Left lung (tissue), 10 donors: ENCODE data around the gene RNF41. TPM values are rescaled to one million over a fixed set of nuclear protein-coding genes. Genes with fewer than 3 reads are reported as not detected.

Source experiments
- ATAC-seq: fragments of 200-7000 bp; cut with Tn5 transposase; one replicate; pipeline ENCODE4 v1.9.1; 2020; ENCODE audit warnings: moderate library complexity
- DNase-seq, 4 donors: peaks; one replicate each; pipeline ENCODE4 v3.0.0-alpha.2; 2013 to 2020
- H3K27ac ChIP-seq, 2 donors: fragments of 200-600 bp; sonication (generic) in 1 of 2; one replicate each; pipeline versions ENCODE4 v1.5.0 to v1.8.0; 2020 to 2021
- H3K27me3 ChIP-seq, 2 donors: fragments of 200-600 bp; sonication (generic) in 1 of 2; one replicate each; pipeline versions ENCODE4 v1.5.0 to v1.8.0; 2020 to 2021
- H3K36me3 ChIP-seq, 2 donors: fragments of 200-600 bp; sonication (generic) in 1 of 2; one replicate each; pipeline versions ENCODE4 v1.5.0 to v1.8.0; 2020 to 2021
- H3K4me1 ChIP-seq, 2 donors: fragments of 200-600 bp; one replicate each; pipeline ENCODE4 v1.8.0; 2021
- H3K4me3 ChIP-seq, 2 donors: fragments of 200-600 bp; sonication (generic) in 1 of 2; one replicate each; pipeline versions ENCODE4 v1.5.0 to v1.8.0; 2020 to 2021; ENCODE audit warnings: mild to moderate bottlenecking in 1 of 2
- H3K9me3 ChIP-seq, 2 donors: fragments of 200-600 bp; sonication (generic) in 1 of 2; one replicate each; pipeline versions ENCODE4 v1.5.0 to v1.8.0; 2020 to 2021
- intact Hi-C, 2 donors: fragments of 100-400 bp; cut with DNase I; formaldehyde crosslinking; loops; one replicate each; pipeline versions ENCODE4 v1.11.2 to v1.14.2; 2022
- polyA plus RNA-seq, 6 donors: library from polyadenylated mRNA; unstranded; fragments of 120-200 nt; gene quantifications; one replicate each; pipeline ENCODE4 v1.2.1, GENCODE V29; 2013; ENCODE audit not compliant: insufficient read length in 6 of 6
- total RNA-seq, 2 donors: library from RNA; stranded (reverse); fragmentation: NEBNext Ultra II Directional; extraction: Animal tissue kit (Norgen Biotek cat#: 25700); gene quantifications; one replicate each; pipeline ENCODE4 v1.2.1, GENCODE V29; 2021
- TF ChIP-seq, protein P1 (sequence below), 2 donors: fragments of 200-600 bp; sonication (generic) in 1 of 2; IDR thresholded peaks; one replicate each; pipeline versions ENCODE4 v1.5.0 to v1.8.0; 2021; ENCODE audit warnings: antibody characterized with exemption in 2 of 2
- donor health status: DM: no; HTN: yes; CAD: no.
- donor health status: DM: no; HTN: no; CAD: no.

Gene RNF41
- total and polyA plus RNA-seq, 8 donors = 41.5 to 51.4 (median 42.8) TPM

DNA sequence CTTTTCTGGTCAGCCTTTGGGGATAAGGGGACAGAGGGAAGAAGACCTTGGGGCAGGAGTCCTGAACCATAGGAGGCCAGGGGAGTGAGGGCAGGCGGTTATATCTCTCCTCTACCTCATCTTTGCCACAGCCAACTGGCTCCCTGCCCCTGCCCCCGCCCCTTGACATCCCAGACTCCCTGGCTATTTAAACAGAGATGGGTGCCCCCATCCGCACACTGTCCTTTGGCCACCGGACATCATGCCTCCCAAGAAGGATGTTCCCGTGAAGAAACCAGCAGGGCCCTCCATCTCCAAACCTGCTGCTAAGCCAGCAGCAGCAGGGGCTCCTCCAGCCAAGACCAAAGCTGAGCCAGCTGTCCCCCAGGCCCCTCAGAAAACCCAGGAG is 68.0 kb downstream of the RNF41 start:
- no peak overlapping the region for H3K27ac ChIP-seq
- ATAC-seq (no peak), DNase-seq (no peak)
- TF ChIP-seq, protein P1, sequence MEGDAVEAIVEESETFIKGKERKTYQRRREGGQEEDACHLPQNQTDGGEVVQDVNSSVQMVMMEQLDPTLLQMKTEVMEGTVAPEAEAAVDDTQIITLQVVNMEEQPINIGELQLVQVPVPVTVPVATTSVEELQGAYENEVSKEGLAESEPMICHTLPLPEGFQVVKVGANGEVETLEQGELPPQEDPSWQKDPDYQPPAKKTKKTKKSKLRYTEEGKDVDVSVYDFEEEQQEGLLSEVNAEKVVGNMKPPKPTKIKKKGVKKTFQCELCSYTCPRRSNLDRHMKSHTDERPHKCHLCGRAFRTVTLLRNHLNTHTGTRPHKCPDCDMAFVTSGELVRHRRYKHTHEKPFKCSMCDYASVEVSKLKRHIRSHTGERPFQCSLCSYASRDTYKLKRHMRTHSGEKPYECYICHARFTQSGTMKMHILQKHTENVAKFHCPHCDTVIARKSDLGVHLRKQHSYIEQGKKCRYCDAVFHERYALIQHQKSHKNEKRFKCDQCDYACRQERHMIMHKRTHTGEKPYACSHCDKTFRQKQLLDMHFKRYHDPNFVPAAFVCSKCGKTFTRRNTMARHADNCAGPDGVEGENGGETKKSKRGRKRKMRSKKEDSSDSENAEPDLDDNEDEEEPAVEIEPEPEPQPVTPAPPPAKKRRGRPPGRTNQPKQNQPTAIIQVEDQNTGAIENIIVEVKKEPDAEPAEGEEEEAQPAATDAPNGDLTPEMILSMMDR (IDR thresholded peaks at IDR 0.05) = no peak
- peaks cover 5 to 35% of the 10 kb centered on the region in 2 donors for H3K4me1 ChIP-seq
- no peak overlapping the region for H3K4me3 ChIP-seq
- H3K36me3 ChIP-seq = no peaks in the 10 kb centered on the region
- no peaks in the 10 kb centered on the region for H3K27me3 ChIP-seq
- intact Hi-C loops = no loop called here
- no peaks in the 10 kb centered on the region for H3K9me3 ChIP-seq

DNA sequence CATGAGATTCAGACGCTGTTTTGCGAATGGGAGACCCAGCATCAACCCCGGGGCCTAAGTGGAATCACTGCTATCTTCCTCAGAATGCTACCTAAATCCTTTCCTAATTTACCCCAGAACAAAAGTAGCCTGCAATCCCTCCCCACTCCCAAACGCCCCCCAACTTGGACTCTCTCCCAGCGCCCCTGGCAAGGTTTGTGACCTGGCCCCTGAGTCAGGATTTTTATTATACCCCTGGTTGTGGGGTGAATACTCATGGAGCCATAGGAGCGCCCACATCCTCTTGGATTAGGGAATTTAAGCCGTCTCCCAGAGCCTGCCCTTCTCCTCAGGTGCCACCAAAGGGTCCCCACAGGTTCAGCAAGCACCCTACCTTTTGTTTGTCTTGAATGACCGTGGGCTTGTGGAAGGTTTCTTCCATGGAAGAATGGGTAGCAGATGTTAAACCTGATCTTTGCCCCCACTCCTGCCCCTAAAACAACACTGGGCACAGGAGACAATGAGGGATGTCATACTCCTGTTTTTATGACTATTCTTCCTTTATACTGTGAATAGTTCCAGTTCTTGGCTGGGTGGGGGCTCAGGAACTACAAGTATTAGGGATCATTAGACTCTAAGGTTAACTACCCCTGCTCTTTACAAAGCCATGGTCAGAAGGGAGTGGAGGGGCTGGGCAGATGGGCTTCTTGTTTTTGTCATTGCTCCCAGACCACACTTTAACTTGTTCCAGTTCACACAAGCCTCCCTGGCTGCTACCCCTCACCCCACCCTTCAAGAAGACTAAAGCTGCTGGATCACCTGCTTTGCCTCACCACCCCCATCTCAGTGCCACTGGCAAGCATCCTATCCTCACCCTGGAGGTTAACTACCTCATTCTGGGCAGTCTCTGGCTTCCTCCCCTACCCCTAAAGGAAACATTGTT is 68.7 kb downstream of the RNF41 start:
- no peak for ATAC-seq
- Histone ChIP-seq H3K4me3 (peak overlapping the region; percentile 68 to 79), H3K36me3 (no peaks in the 10 kb centered on the region), H3K4me1 (peaks cover 5 to 35% of the 10 kb centered on the region in 2 donors), H3K27ac (peak overlapping the region; percentile 97), H3K9me3 (no peaks in the 10 kb centered on the region), H3K27me3 (no peaks in the 10 kb centered on the region)
- intact Hi-C loops = no loop called here
- TF ChIP-seq, protein P1 (IDR thresholded peaks at IDR 0.05) = no peak
- no peak for DNase-seq

Other genes starting within 250 kb of the RNF41 start
- 100 to 1,000 TPM; 116 to 175 TPM for gene RAB5B, start 247.8 kb downstream of the RNF41 start, total RNA-seq
- 100 to 1,000 TPM; 141 to 156 (median 142) TPM for gene RAB5B, start 247.8 kb downstream of the RNF41 start, polyA plus RNA-seq
- gene SUOX, start 224.6 kb downstream of the RNF41 start, total RNA-seq = 10 to 100 TPM; 26.1 to 26.3 TPM
- 10 to 100 TPM; 36.0 to 49.6 (median 42.7) TPM for gene SUOX, start 224.6 kb downstream of the RNF41 start, polyA plus RNA-seq
- gene IKZF4, start 200.9 kb downstream of the RNF41 start, total RNA-seq = 1 to 10 TPM; 7.5 to 8.5 TPM
- gene IKZF4, start 200.9 kb downstream of the RNF41 start, polyA plus RNA-seq = 10 to 100 TPM; 22.2 to 28.3 (median 23.8) TPM
- 10 to 100 TPM; 37.9 to 43.1 TPM for gene RPS26, start 180.0 kb downstream of the RNF41 start, total RNA-seq
- 100 to 1,000 TPM; 106 to 778 (median 131) TPM for gene RPS26, start 180.0 kb downstream of the RNF41 start, polyA plus RNA-seq
- 10 to 100 TPM; 38.6 to 88.8 TPM for gene ERBB3, start 141.8 kb downstream of the RNF41 start, total RNA-seq
- gene ERBB3, start 141.8 kb downstream of the RNF41 start, polyA plus RNA-seq = 10 to 100 TPM; 77.8 to 96.1 (median 82.1) TPM
- gene PA2G4, start 117.4 kb downstream of the RNF41 start, total RNA-seq = 100 to 1,000 TPM in 1 of 2 donors, 10 to 100 TPM in 1; 62.0 to 103 TPM
- 100 to 1,000 TPM; 120 to 151 (median 133) TPM for gene PA2G4, start 117.4 kb downstream of the RNF41 start, polyA plus RNA-seq
- gene RPL41, start 105.3 kb downstream of the RNF41 start, total RNA-seq = 1,000 to 10,000 TPM; 3,023 to 3,157 TPM
- gene RPL41, start 105.3 kb downstream of the RNF41 start, polyA plus RNA-seq = 1,000 to 10,000 TPM; 6,005 to 6,852 (median 6,180) TPM
- 1 to 10 TPM; 6.0 to 8.7 TPM for gene ZC3H10, start 103.7 kb downstream of the RNF41 start, total RNA-seq
- 1 to 10 TPM; 4.2 to 6.7 (median 5.5) TPM for gene ZC3H10, start 103.7 kb downstream of the RNF41 start, polyA plus RNA-seq
- gene ESYT1, start 93.7 kb downstream of the RNF41 start, total RNA-seq = 100 to 1,000 TPM; 102 to 116 TPM
- gene ESYT1, start 93.7 kb downstream of the RNF41 start, polyA plus RNA-seq = 10 to 100 TPM; 80.9 to 94.5 (median 90.2) TPM
- 10 to 100 TPM; 32.6 to 43.1 TPM for gene MYL6B, start 69.3 kb downstream of the RNF41 start, total RNA-seq
- 100 to 1,000 TPM; 153 to 193 (median 173) TPM for gene MYL6B, start 69.3 kb downstream of the RNF41 start, polyA plus RNA-seq
- gene MYL6, start 63.6 kb downstream of the RNF41 start, total RNA-seq = 1,000 to 10,000 TPM; 1,768 to 1,773 TPM
- gene MYL6, start 63.6 kb downstream of the RNF41 start, polyA plus RNA-seq = 1,000 to 10,000 TPM; 1,831 to 2,250 (median 2,105) TPM
- gene SMARCC2, start 32.4 kb downstream of the RNF41 start, total RNA-seq = 10 to 100 TPM; 84.3 to 84.9 TPM
- 100 to 1,000 TPM; 113 to 139 (median 121) TPM for gene SMARCC2, start 32.4 kb downstream of the RNF41 start, polyA plus RNA-seq
- 10 to 100 TPM; 32.6 to 33.8 TPM for gene NABP2, start 2.4 kb upstream of the RNF41 start, total RNA-seq
- gene NABP2, start 2.4 kb upstream of the RNF41 start, polyA plus RNA-seq = 10 to 100 TPM; 21.8 to 28.5 (median 24.7) TPM
- gene SLC39A5, start 8.1 kb upstream of the RNF41 start, total RNA-seq = under 1 TPM in 1 of 2 donors, not detected in 1; 0.29 TPM
- 1 to 10 TPM; 2.0 to 6.6 (median 4.0) TPM for gene SLC39A5, start 8.1 kb upstream of the RNF41 start, polyA plus RNA-seq
- gene ANKRD52, start 36.5 kb upstream of the RNF41 start, total RNA-seq = 10 to 100 TPM; 33.3 to 39.3 TPM
- gene ANKRD52, start 36.5 kb upstream of the RNF41 start, polyA plus RNA-seq = 10 to 100 TPM; 24.6 to 40.1 (median 31.7) TPM
- gene COQ10A, start 45.0 kb upstream of the RNF41 start, total RNA-seq = 10 to 100 TPM in 1 of 2 donors, 1 to 10 TPM in 1; 9.4 to 10.9 TPM
- 10 to 100 TPM; 13.6 to 19.8 (median 14.8) TPM for gene COQ10A, start 45.0 kb upstream of the RNF41 start, polyA plus RNA-seq
- 100 to 1,000 TPM; 193 to 213 TPM for gene CS, start 78.4 kb upstream of the RNF41 start, total RNA-seq
- gene CS, start 78.4 kb upstream of the RNF41 start, polyA plus RNA-seq = 100 to 1,000 TPM; 162 to 190 (median 177) TPM
- 100 to 1,000 TPM; 135 to 152 TPM for gene CNPY2, start 94.1 kb upstream of the RNF41 start, total RNA-seq
- gene CNPY2, start 94.1 kb upstream of the RNF41 start, polyA plus RNA-seq = 100 to 1,000 TPM; 126 to 168 (median 146) TPM
- gene PAN2, start 112.1 kb upstream of the RNF41 start, total RNA-seq = 10 to 100 TPM; 49.9 to 58.4 TPM
- 100 to 1,000 TPM in 1 of 6 donors, 10 to 100 TPM in 5; 66.7 to 107 (median 82.0) TPM for gene PAN2, start 112.1 kb upstream of the RNF41 start, polyA plus RNA-seq
- 1 to 10 TPM in 1 of 2 donors, under 1 TPM in 1; 0.73 to 1.0 TPM for gene IL23A, start 117.0 kb upstream of the RNF41 start, total RNA-seq
- gene IL23A, start 117.0 kb upstream of the RNF41 start, polyA plus RNA-seq = 1 to 10 TPM in 3 of 6 donors, under 1 TPM in 3; 0.69 to 1.3 (median 1.0) TPM
- 100 to 1,000 TPM; 175 to 187 TPM for gene STAT2, start 138.2 kb upstream of the RNF41 start, total RNA-seq
- 100 to 1,000 TPM; 133 to 194 (median 162) TPM for gene STAT2, start 138.2 kb upstream of the RNF41 start, polyA plus RNA-seq
- not detected for gene APOF, start 140.9 kb upstream of the RNF41 start, total RNA-seq
- under 1 TPM in 3 of 6 donors, not detected in 3; 0.13 to 0.18 (median 0.13) TPM for gene APOF, start 140.9 kb upstream of the RNF41 start, polyA plus RNA-seq
- 10 to 100 TPM; 15.0 to 22.1 TPM for gene TIMELESS, start 227.5 kb upstream of the RNF41 start, total RNA-seq
- 10 to 100 TPM; 27.1 to 38.0 (median 32.3) TPM for gene TIMELESS, start 227.5 kb upstream of the RNF41 start, polyA plus RNA-seq
- gene MIP, start 232.7 kb upstream of the RNF41 start, total RNA-seq = not detected
- under 1 TPM in 1 of 6 donors, not detected in 5; 0.18 TPM for gene MIP, start 232.7 kb upstream of the RNF41 start, polyA plus RNA-seq
- 1 to 10 TPM; 2.5 to 3.3 TPM for gene SPRYD4, start 246.7 kb upstream of the RNF41 start, total RNA-seq
- 1 to 10 TPM; 4.6 to 5.9 (median 5.7) TPM for gene SPRYD4, start 246.7 kb upstream of the RNF41 start, polyA plus RNA-seq